Activated T-cell treated with anti-CD3 and anti-CD28 coated beads for 4 hours (primary cell): ENCODE results near the gene XCR1.
"Not testable (repeated sequence)": the region's sequence is repeated elsewhere in the genome, so short reads cannot be mapped to it uniquely, and the experiment has no call there.

ENCODE experiments used
- DNase-seq: peaks from one replicate; pipeline ENCODE4 v3.0.0-alpha.2; 2020

The XCR1 gene

DNA sequence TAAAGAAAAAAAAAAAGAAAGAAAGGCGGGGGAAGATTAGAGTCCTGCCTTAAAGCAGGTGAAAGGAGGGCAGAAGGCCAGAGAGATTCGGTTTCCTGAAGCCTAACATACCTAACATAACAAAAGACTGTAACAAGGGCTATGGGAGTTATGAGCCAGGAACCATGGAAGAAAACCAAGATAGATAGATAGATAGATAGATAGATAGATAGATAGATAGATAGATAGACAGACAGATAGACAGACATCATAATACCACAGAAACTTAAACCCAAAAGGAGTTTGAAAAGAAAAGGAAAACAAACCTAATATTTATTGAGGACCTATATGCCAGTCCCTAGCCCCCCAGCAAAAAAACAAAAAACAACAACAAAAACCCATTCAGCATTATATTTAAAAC lies 29.3 kb downstream of the XCR1 start:
- DNase-seq = no peak

- not testable (repeated sequence) for DNase-seq
These were observed 29.8 kb downstream of the XCR1 start for GRCh38 chr3:45997499-45997898.

DNA sequence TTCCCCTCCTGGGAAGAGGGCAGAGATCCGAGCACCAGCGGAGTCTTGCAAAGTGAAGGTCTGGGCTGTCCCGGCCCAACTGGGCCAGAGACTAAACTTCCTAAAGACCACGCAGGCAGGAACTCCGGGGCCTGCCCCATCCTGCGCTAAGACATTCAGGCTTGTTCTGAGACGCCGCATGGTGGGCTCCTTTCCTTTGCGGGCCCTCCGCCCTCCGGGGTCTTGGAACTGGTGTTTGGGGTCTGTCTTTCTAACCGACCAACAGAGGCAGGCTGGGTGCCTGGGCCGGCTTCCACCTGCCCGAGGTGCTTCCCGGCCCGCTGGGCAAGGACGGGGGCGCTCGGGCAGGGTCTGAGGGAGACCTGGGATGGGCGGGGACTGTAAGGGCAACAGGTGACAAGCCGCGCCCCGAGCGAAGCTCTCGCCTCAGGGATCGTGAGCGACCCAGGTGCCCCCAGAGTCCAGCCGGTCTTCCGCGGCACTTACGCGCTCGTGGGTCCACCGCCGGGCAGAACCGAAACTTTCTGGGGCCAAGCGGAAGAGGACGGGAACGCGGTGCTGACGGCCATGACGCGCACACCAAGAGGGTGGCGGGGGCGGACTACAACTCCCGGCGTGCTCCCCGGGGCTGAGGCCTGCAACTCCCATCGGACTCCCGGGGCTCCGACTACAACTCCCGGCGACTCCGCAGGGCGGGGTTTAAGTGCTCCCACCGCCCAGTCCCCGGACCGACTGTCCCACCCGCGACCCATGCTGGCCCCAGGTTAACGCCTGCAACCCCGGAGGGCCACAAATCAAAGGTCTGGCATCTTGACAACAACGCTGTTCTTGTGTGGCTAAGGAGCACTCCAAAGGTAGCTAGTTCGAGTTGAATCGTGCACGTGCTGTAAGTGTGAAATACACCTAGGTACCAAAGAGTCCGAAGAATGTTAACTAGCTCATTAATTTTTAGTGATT lies 31.8 kb downstream of the XCR1 start, which contains the start of gene FYCO1:
FYCO1 (minus strand) TSS at position 589 of the 957 bp plus-strand sequence. CDS start 10,914 bp downstream, outside the sequence.
- DNase-seq = peak; percentile 85

GRCh38 chr3:45994419-45995235 lies 32.7 kb downstream of the XCR1 start:
- no peak for DNase-seq

DNA sequence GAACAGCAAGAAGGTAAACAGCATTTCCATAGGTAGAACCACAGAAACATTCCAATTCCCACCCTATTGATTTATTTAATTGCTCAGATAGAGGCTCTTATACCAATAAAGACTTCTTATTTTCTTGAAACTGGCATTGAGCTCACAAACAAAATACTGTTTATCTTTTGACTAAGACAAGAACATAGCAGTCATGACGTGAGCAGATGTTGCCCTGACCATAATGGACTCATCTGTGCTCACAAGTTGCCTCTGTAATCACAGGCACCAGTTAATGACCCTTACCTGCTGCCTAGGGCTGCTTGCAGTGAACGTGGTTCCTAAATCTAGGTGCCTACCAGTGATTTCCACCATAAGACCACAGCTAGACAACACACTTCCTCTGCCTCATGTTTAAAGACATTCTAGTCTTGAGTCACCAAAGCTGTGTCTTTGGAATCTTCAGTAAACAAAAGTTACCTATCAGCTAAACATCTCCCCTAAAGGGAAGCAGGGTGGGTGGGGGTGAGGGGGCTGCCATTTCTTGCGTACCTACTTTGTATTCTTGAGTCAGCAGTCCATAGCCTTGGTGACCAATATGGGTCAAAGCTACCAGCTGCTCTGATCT lies 33.8 kb downstream of the XCR1 start:
- no peak for DNase-seq

DNA sequence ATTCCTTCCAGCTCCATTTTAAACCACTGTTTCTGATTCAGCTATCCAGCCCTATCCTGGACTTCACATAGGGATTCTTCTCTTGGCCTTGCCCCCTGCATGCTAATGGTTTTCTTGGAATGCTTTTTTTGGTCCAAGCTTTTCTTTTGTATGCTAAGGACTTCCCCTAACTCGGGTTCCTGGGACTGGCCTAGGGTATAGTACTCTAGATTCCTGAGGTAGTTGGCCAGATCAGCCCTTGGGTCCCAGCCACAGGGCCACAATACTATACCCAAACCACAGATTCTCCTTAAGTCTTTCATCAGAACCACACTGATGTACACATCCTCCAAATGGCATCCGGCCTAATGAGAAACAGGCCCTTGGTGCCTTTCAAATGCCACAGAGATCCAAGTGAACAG lies 34.5 kb downstream of the XCR1 start:
- DNase-seq = no peak

DNA sequence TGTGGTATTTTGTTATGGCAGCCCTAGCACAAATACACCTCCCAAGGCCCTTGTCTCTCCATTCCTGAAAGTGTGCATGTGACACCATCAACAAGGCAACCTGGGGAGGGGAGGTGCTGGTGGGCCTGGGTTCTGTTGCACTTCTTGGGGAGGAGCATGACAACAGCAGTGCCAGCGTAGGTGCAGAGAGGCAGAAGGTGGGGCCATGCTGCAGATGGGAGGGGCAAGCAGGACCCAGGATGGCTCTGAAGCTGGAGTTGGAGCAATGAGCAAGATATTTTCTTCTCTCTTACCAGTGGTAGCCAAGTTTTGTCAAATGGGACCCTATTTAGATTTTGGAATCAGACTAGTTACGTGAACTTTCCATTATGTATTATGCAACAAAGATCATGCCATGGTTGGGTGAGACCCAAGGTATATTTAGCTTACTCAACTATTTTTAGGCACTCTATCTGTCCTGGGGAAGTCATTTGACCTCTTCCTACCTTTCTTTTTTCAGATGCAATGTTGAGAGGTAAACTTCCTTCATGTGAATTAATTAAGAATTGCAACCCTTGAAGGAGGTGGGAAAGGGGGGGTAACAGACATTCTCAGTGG lies 35.1 kb downstream of the XCR1 start:
- no peak for DNase-seq

- DNase-seq = no peak
These were observed 35.9 kb downstream of the XCR1 start for GRCh38 chr3:45991341-45991740.

DNA sequence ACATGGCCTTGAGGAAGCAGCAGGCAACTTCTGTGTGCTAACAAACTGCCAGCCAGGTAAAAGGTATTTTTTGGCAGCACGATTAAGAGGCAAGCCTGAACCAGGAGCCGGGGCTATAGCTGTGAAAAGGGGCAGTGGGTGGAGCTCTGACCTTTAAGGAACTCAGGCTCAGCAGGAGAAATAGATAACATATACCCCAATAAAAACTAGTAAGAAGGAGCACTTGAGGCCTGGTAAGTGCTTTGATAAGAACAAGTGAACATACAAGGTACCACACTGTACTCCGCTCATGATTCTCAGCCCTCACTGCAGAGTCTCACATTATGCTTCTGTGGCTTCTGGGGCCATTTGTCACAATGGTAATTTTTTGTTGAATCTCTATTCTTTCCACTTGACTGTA lies 37.1 kb downstream of the XCR1 start:
- DNase-seq = no peak

GRCh38 chr3:45988804-45989203 lies 38.5 kb downstream of the XCR1 start:
- no peak for DNase-seq

GRCh38 chr3:45988362-45988761 lies 38.9 kb downstream of the XCR1 start:
- DNase-seq = no peak

DNA sequence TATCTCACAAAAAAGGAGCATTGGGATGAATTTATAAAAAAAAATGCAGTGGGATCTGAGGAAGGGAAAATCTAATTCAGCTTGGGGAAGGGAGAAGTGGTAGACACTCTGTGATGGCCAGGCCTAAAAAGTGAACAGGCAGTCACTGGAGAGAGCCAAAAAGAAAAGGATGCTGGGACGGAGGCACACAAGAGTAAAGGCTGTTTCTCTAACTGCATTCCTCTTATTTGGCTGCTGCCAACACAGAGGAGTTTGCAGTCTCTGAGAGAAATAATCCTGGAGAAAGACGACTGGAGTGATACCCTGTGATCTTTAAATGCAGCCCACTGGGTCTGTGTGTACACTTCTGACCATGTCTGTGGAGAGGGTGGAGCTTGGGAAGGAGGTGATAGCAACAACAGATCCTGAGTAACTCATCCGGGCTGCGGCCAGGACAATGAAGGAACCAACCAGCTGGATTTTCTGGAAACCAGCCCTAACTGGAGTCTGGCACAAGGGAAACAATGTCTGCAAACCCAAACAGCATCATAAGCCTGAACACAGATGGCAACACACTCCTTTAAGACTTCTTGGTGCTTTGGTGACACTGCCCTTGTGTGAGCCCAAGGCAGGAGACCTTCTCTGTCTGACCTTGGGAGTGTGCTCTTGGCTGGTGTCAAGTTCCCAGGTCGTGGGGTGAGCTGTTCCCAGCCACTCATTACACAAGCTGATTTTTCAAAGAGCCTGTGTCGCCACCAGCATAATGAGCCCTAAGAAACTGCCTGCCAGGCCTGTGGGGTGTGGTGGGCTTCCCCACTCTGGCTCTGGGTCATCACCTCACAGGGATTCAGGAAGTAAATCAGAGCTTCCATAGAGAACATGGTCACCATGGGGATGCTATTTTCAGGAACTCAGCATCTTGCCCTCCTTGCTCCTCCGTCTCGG lies 39.7 kb downstream of the XCR1 start:
- DNase-seq = no peak

GRCh38 chr3:45986303-45986982 lies 40.8 kb downstream of the XCR1 start:
- no peak for DNase-seq

GRCh38 chr3:45985532-45986302 lies 41.6 kb downstream of the XCR1 start:
- DNase-seq = no peak

GRCh38 chr3:45984331-45985312 lies 42.7 kb downstream of the XCR1 start:
- DNase-seq = no peak

DNA sequence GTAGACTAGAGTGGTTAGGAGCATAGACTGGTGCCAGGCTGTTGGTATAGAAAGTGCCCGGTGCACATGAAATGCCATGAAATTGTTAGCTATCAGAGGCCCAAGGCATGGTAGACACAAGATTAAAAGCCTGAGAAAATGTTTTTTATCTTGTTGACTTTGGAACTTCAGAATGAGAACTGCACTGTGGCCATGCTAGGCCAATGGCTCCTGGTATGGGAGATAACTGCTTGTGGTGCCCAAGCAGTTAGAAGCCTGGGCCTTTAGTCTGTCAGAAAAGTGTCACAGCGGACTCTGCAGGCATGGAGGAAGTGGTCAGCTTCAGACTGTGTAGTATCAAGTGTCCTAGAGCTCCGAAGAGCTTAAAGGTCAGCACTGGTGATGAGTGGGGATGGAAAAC lies 43.5 kb downstream of the XCR1 start:
- DNase-seq = no peak

GRCh38 chr3:45981346-45982074 lies 45.8 kb downstream of the XCR1 start:
- DNase-seq = no peak

- no peak for DNase-seq
These were observed 46.5 kb downstream of the XCR1 start for GRCh38 chr3:45980819-45981218.
